Gastrocnemius medialis (tissue), 4 donors: ENCODE data around the gene CCNB2. TPM values are rescaled to one million over a fixed set of nuclear protein-coding genes. Genes with fewer than 3 reads are reported as not detected.

Experiments used
- ATAC-seq, 2 donors: fragments of 150-250 bp; one replicate each; pipeline ENCODE4 v1.9.1; 2016
- DNase-seq, 2 donors: peaks; one replicate each; pipeline ENCODE4 v3.0.0-alpha.2; 2019
- H3K27ac ChIP-seq, 4 donors: fragments of 200-600 bp; sonication (generic); 1 replicate in 1 of 4; 2 replicates in 3 of 4; pipeline ENCODE4 v1.5.1; 2016 to 2018; ENCODE audit warnings: mild to moderate bottlenecking in 2 of 4, moderate library complexity in 1 of 4
- H3K27me3 ChIP-seq, 3 donors: fragments of 200-600 bp; sonication (generic) in 2 of 3; 1 replicate in 1 of 3; 2 replicates in 2 of 3; pipeline versions ENCODE4 v1.5.1 to v1.6.0; 2016 to 2019; ENCODE audit warnings: mild to moderate bottlenecking in 1 of 3, moderate library complexity in 1 of 3
- H3K36me3 ChIP-seq, 2 donors: fragments of 200-600 bp; sonication (generic) in 1 of 2; one replicate each; pipeline ENCODE4 v1.5.1; 2017 to 2018
- H3K4me1 ChIP-seq, 2 donors: fragments of 200-600 bp; sonication (generic) in 1 of 2; one replicate each; pipeline ENCODE4 v1.5.1; 2016 to 2017; ENCODE audit warnings: mild to moderate bottlenecking in 2 of 2
- H3K4me3 ChIP-seq, 4 donors: fragments of 200-600 bp; sonication (generic) in 3 of 4; 1 replicate in 1 of 4; 2 replicates in 3 of 4; pipeline ENCODE4 v1.5.1; 2016 to 2019; ENCODE audit warnings: mild to moderate bottlenecking in 2 of 4
- H3K9me3 ChIP-seq, 3 donors: fragments of 200-600 bp; sonication (generic) in 2 of 3; 1 replicate in 1 of 3; 2 replicates in 2 of 3; pipeline ENCODE4 v1.5.1; 2016 to 2019
- CTCF ChIP-seq, 5 experiments: fragments of 450-650 bp in 3 of 5; fragments of 200-600 bp in 2 of 5; sonication (generic) in 2 of 5; IDR thresholded peaks in 4 of 5; conservative IDR thresholded peaks in 1 of 5; 1 replicate in 4 of 5; 2 replicates in 1 of 5; pipeline ENCODE4 v1.5.1; 2016 to 2019; ENCODE audit warnings: antibody characterized with exemption in 5 of 5, mild to moderate bottlenecking in 3 of 5, moderate library complexity in 3 of 5
- POLR2A ChIP-seq, 2 donors: fragments of 450-650 bp; IDR thresholded peaks; one replicate each; pipeline ENCODE4 v1.6.1; 2017; ENCODE audit warnings: antibody characterized with exemption in 2 of 2, mild to moderate bottlenecking in 2 of 2, moderate library complexity in 2 of 2
- in situ Hi-C, 4 donors: fragments of 200-750 bp; cut with MboI; loops; one replicate each; pipeline versions ENCODE4 v1.15.0 to v1.8.0; 2017; ENCODE audit warnings: low sequenced_read_pairs in 4 of 4
- intact Hi-C: fragments of 100-400 bp; cut with DNase I; formaldehyde crosslinking; loops from one replicate; pipeline ENCODE4 v1.15.1; 2023; ENCODE audit warnings: low total_unique reads
- total RNA-seq, 4 donors: library from RNA; depleted of rRNA; stranded (reverse); fragments of >200 nt; gene quantifications; one replicate each; pipeline versions ENCODE4 v1.1.0 to v1.2.3, GENCODE V29; 2016

CCNB2 gene
- total RNA-seq, 4 donors from 2014 or later, result 0.33 to 0.62 TPM; not detected in 2

GRCh38 chr15:59069430-59069829, 35.5 kb upstream of the CCNB2 start:
- TF ChIP-seq CTCF (IDR thresholded peaks at IDR 0.05 in 4 of 5, conservative IDR thresholded peaks at IDR 0.05 in 1 of 5) (no peak), POLR2A (IDR thresholded peaks at IDR 0.05) (no peak)
- H3K36me3 ChIP-seq, result peaks cover 0 to 62% of the 10 kb centered on the region in 2 donors
- H3K27ac ChIP-seq, result no peak overlapping the region
- ATAC-seq (no peak), DNase-seq (no peak)
- H3K9me3 ChIP-seq, result no peaks in the 10 kb centered on the region
- H3K4me3 ChIP-seq, result no peak overlapping the region
- in situ Hi-C loops, result no loop called here
- intact Hi-C loops, result no loop called here
- no peaks in the 10 kb centered on the region for H3K27me3 ChIP-seq
- no peaks in the 10 kb centered on the region for H3K4me1 ChIP-seq

GRCh38 chr15:59074607-59075006, 30.3 kb upstream of the CCNB2 start:
- no peak overlapping the region for H3K4me3 ChIP-seq
- no peak for ATAC-seq
- no peaks in the 10 kb centered on the region for H3K4me1 ChIP-seq
- no peaks in the 10 kb centered on the region for H3K27me3 ChIP-seq
- in situ Hi-C loops, result no loop called here
- intact Hi-C loops, result no loop called here
- H3K27ac ChIP-seq, result no peak overlapping the region
- no peaks in the 10 kb centered on the region for H3K9me3 ChIP-seq
- H3K36me3 ChIP-seq, result peaks cover 2 to 43% of the 10 kb centered on the region in 2 donors
- DNase-seq, result no peak
- no peak for TF ChIP-seq POLR2A (IDR thresholded peaks at IDR 0.05)
- no peak for TF ChIP-seq CTCF (IDR thresholded peaks at IDR 0.05 in 4 of 5, conservative IDR thresholded peaks at IDR 0.05 in 1 of 5)

- TF ChIP-seq POLR2A (IDR thresholded peaks at IDR 0.05) (no peak), CTCF (IDR thresholded peaks at IDR 0.05 in 4 of 5, conservative IDR thresholded peaks at IDR 0.05 in 1 of 5) (no peak)
- Histone ChIP-seq H3K36me3 (peaks cover 5 to 73% of the 10 kb centered on the region in 2 donors), H3K27me3 (no peaks in the 10 kb centered on the region), H3K4me1 (no peaks in the 10 kb centered on the region), H3K4me3 (no peak overlapping the region), H3K27ac (no peak overlapping the region), H3K9me3 (no peaks in the 10 kb centered on the region)
- intact Hi-C loops, result no loop called here
- DNase-seq (no peak), ATAC-seq (no peak)
- in situ Hi-C loops, result no loop called here
These were observed 17.2 kb upstream of the CCNB2 start for GRCh38 chr15:59087731-59088130.

GRCh38 chr15:59094077-59094476, 10.9 kb upstream of the CCNB2 start:
- ATAC-seq, result no peak
- H3K36me3 ChIP-seq, result peaks cover 5 to 79% of the 10 kb centered on the region in 2 donors
- intact Hi-C loops, result no loop called here

More at GRCh38 chr15:59094077-59094476, 10.9 kb upstream of the CCNB2 start:
- in situ Hi-C loops, result no loop called here
- H3K27ac ChIP-seq, result no peak overlapping the region
- no peak for DNase-seq
- no peaks in the 10 kb centered on the region for H3K4me1 ChIP-seq
- no peak for TF ChIP-seq POLR2A (IDR thresholded peaks at IDR 0.05)
- TF ChIP-seq CTCF (IDR thresholded peaks at IDR 0.05 in 4 of 5, conservative IDR thresholded peaks at IDR 0.05 in 1 of 5), result no peak
- H3K4me3 ChIP-seq, result no peak overlapping the region
- H3K9me3 ChIP-seq, result no peaks in the 10 kb centered on the region
- H3K27me3 ChIP-seq, result no peaks in the 10 kb centered on the region
